ENCODE measurements around the gene RCAN1.

DNA sequence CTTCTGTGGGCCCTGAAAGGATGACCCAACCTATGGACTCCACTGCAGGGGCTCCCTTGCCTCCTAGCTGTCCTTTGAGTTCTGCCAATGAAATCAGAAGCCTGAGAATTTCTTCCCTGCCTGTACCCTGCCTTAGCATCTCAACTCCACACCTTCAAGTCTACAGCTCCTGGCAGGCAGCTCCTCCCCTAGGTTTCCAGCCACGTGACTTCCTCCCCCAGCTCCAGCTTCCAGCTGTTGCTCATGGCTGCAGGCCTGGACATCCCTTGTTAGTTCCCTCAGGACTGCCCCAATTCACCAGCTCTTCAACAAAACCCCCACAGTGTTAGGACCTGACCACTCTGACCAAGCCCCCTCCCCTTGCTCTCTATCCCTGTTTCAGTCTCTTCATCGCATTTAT lies 2.4 kb downstream of the RCAN1 start:
- TF ChIP-seq, protein P1, sequence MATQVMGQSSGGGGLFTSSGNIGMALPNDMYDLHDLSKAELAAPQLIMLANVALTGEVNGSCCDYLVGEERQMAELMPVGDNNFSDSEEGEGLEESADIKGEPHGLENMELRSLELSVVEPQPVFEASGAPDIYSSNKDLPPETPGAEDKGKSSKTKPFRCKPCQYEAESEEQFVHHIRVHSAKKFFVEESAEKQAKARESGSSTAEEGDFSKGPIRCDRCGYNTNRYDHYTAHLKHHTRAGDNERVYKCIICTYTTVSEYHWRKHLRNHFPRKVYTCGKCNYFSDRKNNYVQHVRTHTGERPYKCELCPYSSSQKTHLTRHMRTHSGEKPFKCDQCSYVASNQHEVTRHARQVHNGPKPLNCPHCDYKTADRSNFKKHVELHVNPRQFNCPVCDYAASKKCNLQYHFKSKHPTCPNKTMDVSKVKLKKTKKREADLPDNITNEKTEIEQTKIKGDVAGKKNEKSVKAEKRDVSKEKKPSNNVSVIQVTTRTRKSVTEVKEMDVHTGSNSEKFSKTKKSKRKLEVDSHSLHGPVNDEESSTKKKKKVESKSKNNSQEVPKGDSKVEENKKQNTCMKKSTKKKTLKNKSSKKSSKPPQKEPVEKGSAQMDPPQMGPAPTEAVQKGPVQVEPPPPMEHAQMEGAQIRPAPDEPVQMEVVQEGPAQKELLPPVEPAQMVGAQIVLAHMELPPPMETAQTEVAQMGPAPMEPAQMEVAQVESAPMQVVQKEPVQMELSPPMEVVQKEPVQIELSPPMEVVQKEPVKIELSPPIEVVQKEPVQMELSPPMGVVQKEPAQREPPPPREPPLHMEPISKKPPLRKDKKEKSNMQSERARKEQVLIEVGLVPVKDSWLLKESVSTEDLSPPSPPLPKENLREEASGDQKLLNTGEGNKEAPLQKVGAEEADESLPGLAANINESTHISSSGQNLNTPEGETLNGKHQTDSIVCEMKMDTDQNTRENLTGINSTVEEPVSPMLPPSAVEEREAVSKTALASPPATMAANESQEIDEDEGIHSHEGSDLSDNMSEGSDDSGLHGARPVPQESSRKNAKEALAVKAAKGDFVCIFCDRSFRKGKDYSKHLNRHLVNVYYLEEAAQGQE (IDR thresholded peaks at IDR 0.05; ENCODE audit: borderline replicate concordance in 1 of 2, low read depth in 1 of 2, low read length in 2 of 2), result no peak
- TF ChIP-seq, protein P2, sequence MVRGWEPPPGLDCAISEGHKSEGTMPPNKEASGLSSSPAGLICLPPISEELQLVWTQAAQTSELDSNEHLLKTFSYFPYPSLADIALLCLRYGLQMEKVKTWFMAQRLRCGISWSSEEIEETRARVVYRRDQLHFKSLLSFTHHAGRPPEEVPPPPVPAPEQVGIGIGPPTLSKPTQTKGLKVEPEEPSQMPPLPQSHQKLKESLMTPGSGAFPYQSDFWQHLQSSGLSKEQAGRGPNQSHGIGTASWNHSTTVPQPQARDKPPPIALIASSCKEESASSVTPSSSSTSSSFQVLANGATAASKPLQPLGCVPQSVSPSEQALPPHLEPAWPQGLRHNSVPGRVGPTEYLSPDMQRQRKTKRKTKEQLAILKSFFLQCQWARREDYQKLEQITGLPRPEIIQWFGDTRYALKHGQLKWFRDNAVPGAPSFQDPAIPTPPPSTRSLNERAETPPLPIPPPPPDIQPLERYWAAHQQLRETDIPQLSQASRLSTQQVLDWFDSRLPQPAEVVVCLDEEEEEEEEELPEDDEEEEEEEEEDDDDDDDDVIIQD (CRISPR knock-in tag; IDR thresholded peaks at IDR 0.05; ENCODE audit: low read depth), result no peak
- TF ChIP-seq EZH2 (conservative IDR thresholded peaks at IDR 0.05; ENCODE audit: low read depth, low read length) (no peak), ZNF672 (CRISPR knock-in tag; IDR thresholded peaks at IDR 0.05) (no peak), SP2 (CRISPR knock-in tag; IDR thresholded peaks at IDR 0.05) (no peak), KLF15 (CRISPR knock-in tag; IDR thresholded peaks at IDR 0.05; ENCODE audit: borderline replicate concordance) (no peak), MYC (CRISPR knock-in tag; IDR thresholded peaks at IDR 0.05; ENCODE audit: borderline replicate concordance) (no peak), ZFP36L2 (CRISPR knock-in tag; IDR thresholded peaks at IDR 0.05) (no peak), ZNF350 (CRISPR knock-in tag; IDR thresholded peaks at IDR 0.05; ENCODE audit: borderline replicate concordance, low read depth) (no peak), CENPT (CRISPR knock-in tag; IDR thresholded peaks at IDR 0.05; ENCODE audit: low read depth) (no peak), ZNF776 (CRISPR knock-in tag; IDR thresholded peaks at IDR 0.05) (no peak), TAF1 (CRISPR knock-in tag; IDR thresholded peaks at IDR 0.05) (no peak)
- TF ChIP-seq, protein P3, sequence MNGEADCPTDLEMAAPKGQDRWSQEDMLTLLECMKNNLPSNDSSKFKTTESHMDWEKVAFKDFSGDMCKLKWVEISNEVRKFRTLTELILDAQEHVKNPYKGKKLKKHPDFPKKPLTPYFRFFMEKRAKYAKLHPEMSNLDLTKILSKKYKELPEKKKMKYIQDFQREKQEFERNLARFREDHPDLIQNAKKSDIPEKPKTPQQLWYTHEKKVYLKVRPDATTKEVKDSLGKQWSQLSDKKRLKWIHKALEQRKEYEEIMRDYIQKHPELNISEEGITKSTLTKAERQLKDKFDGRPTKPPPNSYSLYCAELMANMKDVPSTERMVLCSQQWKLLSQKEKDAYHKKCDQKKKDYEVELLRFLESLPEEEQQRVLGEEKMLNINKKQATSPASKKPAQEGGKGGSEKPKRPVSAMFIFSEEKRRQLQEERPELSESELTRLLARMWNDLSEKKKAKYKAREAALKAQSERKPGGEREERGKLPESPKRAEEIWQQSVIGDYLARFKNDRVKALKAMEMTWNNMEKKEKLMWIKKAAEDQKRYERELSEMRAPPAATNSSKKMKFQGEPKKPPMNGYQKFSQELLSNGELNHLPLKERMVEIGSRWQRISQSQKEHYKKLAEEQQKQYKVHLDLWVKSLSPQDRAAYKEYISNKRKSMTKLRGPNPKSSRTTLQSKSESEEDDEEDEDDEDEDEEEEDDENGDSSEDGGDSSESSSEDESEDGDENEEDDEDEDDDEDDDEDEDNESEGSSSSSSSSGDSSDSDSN (CRISPR knock-in tag; IDR thresholded peaks at IDR 0.05), result no peak

Measured in HepG2 (cell line).